Mesendoderm (in vitro differentiated cells): ENCODE results near the gene CHAF1A.

Experiments used
- DNase-seq: peaks from one replicate; pipeline ENCODE4 v3.0.0; 2013
- H2AK5ac ChIP-seq: 2 replicates; pipeline ENCODE4 v1.6.1; 2013; ENCODE audit warnings: low read length, inconsistent platforms
- H2BK120ac ChIP-seq: 2 replicates; pipeline ENCODE4 v1.6.1; 2013; ENCODE audit warnings: low read depth, mild to moderate bottlenecking, low read length, moderate library complexity, mixed read lengths
- H2BK15ac ChIP-seq: replicated peaks from 2 replicates; pipeline ENCODE4 v1.6.1; 2013; ENCODE audit warnings: low read depth, mild to moderate bottlenecking, moderate library complexity
- H2BK5ac ChIP-seq: 2 replicates; pipeline ENCODE4 v1.6.1; 2013; ENCODE audit warnings: low read length, inconsistent platforms
- H3K18ac ChIP-seq: 2 replicates; pipeline ENCODE4 v1.6.1; 2013; ENCODE audit warnings: mild to moderate bottlenecking, low read length, mixed read lengths
- H3K23ac ChIP-seq: one replicate; pipeline ENCODE4 v1.6.1; 2013; ENCODE audit warnings: low read length
- H3K27ac ChIP-seq: 2 replicates; pipeline ENCODE4 v1.5.1; 2013; ENCODE audit warnings: low read depth, mild to moderate bottlenecking, inconsistent platforms, low read length, moderate library complexity
- H3K27me3 ChIP-seq: 2 replicates; pipeline ENCODE4 v1.6.1; 2013; ENCODE audit warnings: low read length, control low read depth, mild to moderate bottlenecking, inconsistent platforms; ENCODE audit not compliant: insufficient read depth, poor library complexity
- H3K36me3 ChIP-seq: 2 replicates; pipeline ENCODE4 v1.6.1; 2013; ENCODE audit warnings: low read length, inconsistent platforms; ENCODE audit not compliant: control insufficient read depth, insufficient read depth
- H3K4ac ChIP-seq: one replicate; pipeline ENCODE4 v1.6.1; 2013; ENCODE audit warnings: low read depth, mild to moderate bottlenecking, low read length, moderate library complexity
- H3K4me1 ChIP-seq: 2 replicates; pipeline ENCODE4 v1.6.1; 2013; ENCODE audit warnings: low read depth, low read length, inconsistent platforms; ENCODE audit not compliant: control insufficient read depth
- H3K4me2 ChIP-seq: 2 replicates; pipeline ENCODE4 v1.6.1; 2013; ENCODE audit warnings: low read length
- H3K4me3 ChIP-seq: 2 replicates; pipeline ENCODE4 v1.5.1; 2013; ENCODE audit warnings: mild to moderate bottlenecking, low read length
- H3K56ac ChIP-seq: one replicate; pipeline ENCODE4 v1.6.1; 2013; ENCODE audit warnings: low read length
- H3K79me1 ChIP-seq: 2 replicates; pipeline ENCODE4 v1.6.1; 2013; ENCODE audit warnings: low read length, inconsistent platforms
- H3K79me2 ChIP-seq: 2 replicates; pipeline ENCODE4 v1.6.1; 2013; ENCODE audit warnings: mild to moderate bottlenecking, low read length; ENCODE audit not compliant: control insufficient read depth, insufficient read depth
- H3K9ac ChIP-seq: 2 replicates; pipeline ENCODE4 v1.6.1; 2013; ENCODE audit warnings: low read length, inconsistent platforms
- H4K5ac ChIP-seq: one replicate; pipeline ENCODE4 v1.6.1; 2013; ENCODE audit warnings: low read length
- H4K8ac ChIP-seq: one replicate; pipeline ENCODE4 v1.6.1; 2013; ENCODE audit warnings: low read depth, mild to moderate bottlenecking, control low read depth, low read length, moderate library complexity
- whole genome bisulfite sequencing: extraction: QIAGEN DNeasy Blood & Tissue Kit; methylation state at CpG from one replicate; pipeline ENCODE4 v1.1.7; 2013; ENCODE audit warnings: low lambda C conversion rate, missing lambda C conversion rate; ENCODE audit not compliant: insufficient coverage; ENCODE audit errors: extremely low coverage; 5-methylcytosine and 5-hydroxymethylcytosine counted together

CHAF1A gene

GRCh38 chr19:4376671-4376990 lies 25.8 kb upstream of the CHAF1A start:
- no CpG with 5 or more reads among the region's 10 CpGs for WGBS
- no peak overlapping the region for H3K9ac ChIP-seq
- no peak for DNase-seq

DNA sequence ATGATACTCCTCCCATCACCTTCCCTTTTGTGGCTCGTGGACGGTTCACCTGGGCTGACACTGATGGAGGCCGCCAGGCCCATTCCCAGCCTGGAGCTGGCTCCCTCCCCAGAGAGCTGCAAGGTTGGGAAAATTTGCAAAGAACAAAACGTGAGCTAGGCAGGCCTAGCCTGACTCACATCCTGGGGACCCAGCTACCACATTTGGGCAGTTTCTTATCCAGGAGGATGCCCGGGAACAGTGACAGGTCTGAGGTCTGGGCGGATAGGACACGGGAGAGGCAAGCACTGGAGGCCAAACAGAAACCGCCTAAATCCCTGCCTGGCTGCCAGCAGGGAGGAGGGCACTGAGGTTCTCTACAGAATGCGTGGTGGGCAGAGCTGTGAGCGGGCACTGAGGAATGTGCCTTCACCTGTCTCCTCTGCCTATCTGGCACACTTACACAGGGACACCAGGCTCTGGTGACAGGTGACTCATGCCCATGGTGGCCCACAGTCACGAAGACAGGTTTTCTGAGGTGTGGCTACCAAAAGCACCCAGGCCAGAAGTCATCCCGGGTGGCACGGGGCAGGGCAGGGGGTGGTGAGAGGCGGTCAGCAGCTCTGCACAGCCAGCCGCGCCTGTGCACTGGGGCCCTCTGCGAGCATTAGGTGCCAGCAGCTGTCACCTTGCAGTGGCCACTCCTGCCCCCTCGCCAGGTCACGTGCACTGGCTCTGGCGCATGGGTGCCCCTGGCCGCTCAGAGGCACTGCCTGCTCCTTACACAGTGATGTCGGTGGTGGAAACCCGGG lies 25.3 kb upstream of the CHAF1A start:
- no peak overlapping the region for H3K4me3 ChIP-seq
- H3K27me3 ChIP-seq: no peaks in the 10 kb centered on the region
- H3K4me1 ChIP-seq: peaks cover 13% of the 10 kb centered on the region
- no peak overlapping the region for H3K9ac ChIP-seq
- peaks cover 31% of the 10 kb centered on the region for H3K79me1 ChIP-seq
- H3K36me3 ChIP-seq: no peaks in the 10 kb centered on the region
- no peak overlapping the region for H4K8ac ChIP-seq
- H3K56ac ChIP-seq: no peak overlapping the region
- H3K79me2 ChIP-seq: peaks cover 17% of the 10 kb centered on the region
- H4K5ac ChIP-seq: no peak overlapping the region
- no CpG with 5 or more reads among the region's 23 CpGs for WGBS
- no peak overlapping the region for H3K27ac ChIP-seq
- H2BK15ac ChIP-seq: no peak overlapping the region
- no peak overlapping the region for H2BK5ac ChIP-seq
- no peak overlapping the region for H3K23ac ChIP-seq
- no peak overlapping the region for H2AK5ac ChIP-seq
- DNase-seq: no peak
- no peak overlapping the region for H3K4me2 ChIP-seq
- H3K4ac ChIP-seq: no peak overlapping the region
- H3K18ac ChIP-seq: no peak overlapping the region
- H2BK120ac ChIP-seq: no peak overlapping the region

More at GRCh38 chr19:4376671-4376990, 25.8 kb upstream of the CHAF1A start:
- no peak overlapping the region for H2BK5ac ChIP-seq
- no peak overlapping the region for H4K5ac ChIP-seq
- peaks cover 34% of the 10 kb centered on the region for H3K79me1 ChIP-seq
- no peak overlapping the region for H3K23ac ChIP-seq
- no peak overlapping the region for H2BK120ac ChIP-seq
- no peaks in the 10 kb centered on the region for H3K27me3 ChIP-seq
- H4K8ac ChIP-seq: no peak overlapping the region
- peaks cover 13% of the 10 kb centered on the region for H3K4me1 ChIP-seq
- H3K4me2 ChIP-seq: no peak overlapping the region
- H3K4me3 ChIP-seq: no peak overlapping the region
- no peak overlapping the region for H3K18ac ChIP-seq
- no peaks in the 10 kb centered on the region for H3K36me3 ChIP-seq
- no peak overlapping the region for H2AK5ac ChIP-seq
- H3K4ac ChIP-seq: no peak overlapping the region
- no peak overlapping the region for H2BK15ac ChIP-seq
- peaks cover 17% of the 10 kb centered on the region for H3K79me2 ChIP-seq
- no peak overlapping the region for H3K56ac ChIP-seq
- no peak overlapping the region for H3K27ac ChIP-seq

- H2AK5ac ChIP-seq: no peak overlapping the region
- H3K4me1 ChIP-seq: peaks cover 13% of the 10 kb centered on the region
- no peak overlapping the region for H2BK5ac ChIP-seq
- H3K79me2 ChIP-seq: peaks cover 19% of the 10 kb centered on the region
- H3K36me3 ChIP-seq: no peaks in the 10 kb centered on the region
- H3K4ac ChIP-seq: no peak overlapping the region
- DNase-seq: no peak
- no peak overlapping the region for H3K27ac ChIP-seq
- no peaks in the 10 kb centered on the region for H3K27me3 ChIP-seq
- no peak overlapping the region for H3K56ac ChIP-seq
- no peak overlapping the region for H3K4me2 ChIP-seq
- no peak overlapping the region for H2BK120ac ChIP-seq
- no CpG with 5 or more reads among the region's 11 CpGs for WGBS
- no peak overlapping the region for H3K4me3 ChIP-seq
- no peak overlapping the region for H2BK15ac ChIP-seq
- H3K79me1 ChIP-seq: peaks cover 27% of the 10 kb centered on the region
- H4K8ac ChIP-seq: no peak overlapping the region
- H3K18ac ChIP-seq: no peak overlapping the region
- no peak overlapping the region for H4K5ac ChIP-seq
- no peak overlapping the region for H3K23ac ChIP-seq
- no peak overlapping the region for H3K9ac ChIP-seq
These were observed 23.6 kb upstream of the CHAF1A start for GRCh38 chr19:4378886-4379285.

- Histone ChIP-seq H2AK5ac (no peak overlapping the region), H3K4ac (no peak overlapping the region), H4K5ac (no peak overlapping the region), H3K23ac (no peak overlapping the region), H3K9ac (no peak overlapping the region), H3K18ac (no peak overlapping the region), H3K56ac (no peak overlapping the region), H3K4me3 (no peak overlapping the region), H3K27me3 (no peaks in the 10 kb centered on the region), H2BK5ac (no peak overlapping the region), H4K8ac (no peak overlapping the region), H3K27ac (no peak overlapping the region), H3K4me2 (no peak overlapping the region), H3K4me1 (peaks cover 10% of the 10 kb centered on the region), H2BK120ac (no peak overlapping the region), H3K79me1 (peaks cover 27% of the 10 kb centered on the region), H3K36me3 (no peaks in the 10 kb centered on the region), H3K79me2 (peaks cover 25% of the 10 kb centered on the region), H2BK15ac (no peak overlapping the region)
- no peak for DNase-seq
- no CpG with 5 or more reads among the region's 20 CpGs for WGBS
These were observed 22.8 kb upstream of the CHAF1A start for GRCh38 chr19:4379383-4380253.

DNA sequence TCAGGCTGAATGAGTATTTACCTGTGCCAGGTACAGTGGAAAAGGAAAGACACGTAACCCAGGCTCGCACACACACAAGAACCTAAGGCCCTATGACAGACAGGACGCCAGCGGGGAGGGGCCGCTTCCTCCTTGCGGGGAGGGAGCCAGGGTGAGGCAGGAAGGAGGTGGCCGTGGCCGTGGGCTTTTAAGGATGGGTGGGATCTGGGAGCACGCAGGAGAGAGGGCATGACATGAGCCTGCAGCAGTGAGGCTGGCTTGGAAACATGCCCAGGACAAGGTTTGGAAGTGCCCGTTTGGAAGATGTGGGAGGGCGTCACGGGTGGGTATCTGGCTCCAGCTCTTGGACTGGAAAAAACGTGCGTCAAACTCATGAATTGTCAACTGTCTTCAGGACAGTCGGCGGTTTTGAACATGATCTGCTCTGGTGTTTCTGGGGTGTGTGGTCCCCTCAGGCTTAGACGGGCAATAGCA lies 22.1 kb upstream of the CHAF1A start:
- no CpG with 5 or more reads among the region's 17 CpGs for WGBS
- H3K27ac ChIP-seq: no peak overlapping the region

More for the DNA sequence above, 22.1 kb upstream of the CHAF1A start:
- H2BK120ac ChIP-seq: no peak overlapping the region
- no peak overlapping the region for H3K23ac ChIP-seq
- no peaks in the 10 kb centered on the region for H3K27me3 ChIP-seq
- no peaks in the 10 kb centered on the region for H3K36me3 ChIP-seq
- no peak overlapping the region for H4K5ac ChIP-seq
- no peak overlapping the region for H2AK5ac ChIP-seq
- no peak overlapping the region for H3K9ac ChIP-seq
- peaks cover 6% of the 10 kb centered on the region for H3K4me1 ChIP-seq
- no peak overlapping the region for H3K4me3 ChIP-seq
- H2BK5ac ChIP-seq: no peak overlapping the region
- no peak overlapping the region for H3K18ac ChIP-seq
- DNase-seq: no peak
- no peak overlapping the region for H3K4me2 ChIP-seq
- peaks cover 24% of the 10 kb centered on the region for H3K79me1 ChIP-seq
- no peak overlapping the region for H3K56ac ChIP-seq
- peaks cover 22% of the 10 kb centered on the region for H3K79me2 ChIP-seq
- no peak overlapping the region for H4K8ac ChIP-seq
- no peak overlapping the region for H2BK15ac ChIP-seq
- no peak overlapping the region for H3K4ac ChIP-seq
